Measurements from ENCODE around the gene SYK.

- no peak for TF ChIP-seq POLR2A (IDR thresholded peaks at IDR 0.05)
- TF ChIP-seq CTCF (IDR thresholded peaks at IDR 0.05): no peak
These were observed 80.0 kb downstream of the SYK start for GRCh38 chr9:90881648-90882047.
